HepG2 (cell line): ENCODE results near the gene C14orf93. TPM values are rescaled to one million over a fixed set of nuclear protein-coding genes. Genes with fewer than 3 reads are reported as not detected.
A peak's percentile ranks its signal among the peaks of the same experiment; 100 is the strongest.

Experiments
- ADNP ChIP-seq: sonication (generic); formaldehyde crosslinking; IDR thresholded peaks from 2 replicates; pipeline ENCODE4 v1.4.0; 2020; ENCODE audit warnings: missing genetic modification reagents
- ATAD3A ChIP-seq: sonication (generic); formaldehyde crosslinking; IDR thresholded peaks from 2 replicates; pipeline ENCODE4 v1.4.0; 2020; ENCODE audit warnings: missing genetic modification reagents
- CENPBD1 ChIP-seq: sonication (generic); formaldehyde crosslinking; IDR thresholded peaks from 2 replicates; pipeline ENCODE4 v1.8.0; 2022; ENCODE audit warnings: missing genetic modification reagents, low read depth, mild to moderate bottlenecking, borderline replicate concordance
- CREM ChIP-seq, 2 experiments: sonication (generic) in 1 of 2; formaldehyde crosslinking in 1 of 2; IDR thresholded peaks; 2 replicates each; pipeline versions ENCODE4 v1.4.0 to v1.6.1; 2016 to 2020; ENCODE audit warnings: antibody characterized with exemption in 1 of 2, mild to moderate bottlenecking in 1 of 2, missing genetic modification reagents in 1 of 2
- DPF2 ChIP-seq: sonication (generic); formaldehyde crosslinking; IDR thresholded peaks from 2 replicates; pipeline ENCODE4 v1.4.0; 2020; ENCODE audit warnings: mild to moderate bottlenecking, low read depth, missing genetic modification reagents, borderline replicate concordance
- FOXP4 ChIP-seq: sonication (generic); formaldehyde crosslinking; IDR thresholded peaks from 2 replicates; pipeline ENCODE4 v1.4.0; 2020; ENCODE audit warnings: missing genetic modification reagents
- GLI4 ChIP-seq: sonication (generic); formaldehyde crosslinking; IDR thresholded peaks from 2 replicates; pipeline ENCODE4 v1.5.1; 2020; ENCODE audit warnings: missing genetic modification reagents, mild to moderate bottlenecking, moderate library complexity, borderline replicate concordance
- KDM5A ChIP-seq: fragments of 200-600 bp; sonication (generic); IDR thresholded peaks from 2 replicates; pipeline ENCODE4 v1.7.0; 2018; ENCODE audit warnings: antibody characterized with exemption, mild to moderate bottlenecking, low read length, borderline replicate concordance
- KLF15 ChIP-seq: sonication (generic); formaldehyde crosslinking; IDR thresholded peaks from 2 replicates; pipeline ENCODE4 v1.8.1; 2023; ENCODE audit warnings: borderline replicate concordance, mild to moderate bottlenecking, inconsistent platforms, missing genetic modification reagents, mixed read lengths
- MXI1 ChIP-seq: IDR thresholded peaks from 3 replicates; pipeline ENCODE4 v1.6.1; 2012; ENCODE audit warnings: low read depth, low read length, inconsistent platforms, borderline replicate concordance
- POLR2A ChIP-seq, 2 experiments: IDR thresholded peaks; 2 replicates each; pipeline ENCODE4 v1.6.1; 2011; ENCODE audit warnings: low read depth in 2 of 2, low read length in 2 of 2, mild to moderate bottlenecking in 1 of 2, moderate library complexity in 1 of 2; ENCODE audit not compliant: insufficient read depth in 1 of 2
- PTBP1 ChIP-seq: fragments of 200-400 bp; formaldehyde crosslinking; IDR thresholded peaks from 2 replicates; pipeline ENCODE4 v1.6.1; 2018; ENCODE audit warnings: low read length, low read depth; ENCODE audit not compliant: poor library complexity, severe bottlenecking
- RFXANK ChIP-seq: IDR thresholded peaks from 2 replicates; pipeline ENCODE4 v1.6.1; 2016
- SNAPC5 ChIP-seq: sonication (generic); formaldehyde crosslinking; IDR thresholded peaks from 2 replicates; pipeline ENCODE4 v1.8.1; 2023; ENCODE audit warnings: mild to moderate bottlenecking, missing genetic modification reagents, borderline replicate concordance
- SOX13 ChIP-seq, 3 experiments: fragments of 450-650 bp in 1 of 3; sonication (generic) in 1 of 3; formaldehyde crosslinking in 1 of 3; IDR thresholded peaks in 2 of 3; conservative IDR thresholded peaks in 1 of 3; 2 replicates each; pipeline versions ENCODE4 v1.5.0 to v1.6.1; 2016 to 2020; ENCODE audit warnings: antibody characterized with exemption in 1 of 3, mild to moderate bottlenecking in 1 of 3, missing compliant biosample characterization in 1 of 3, missing genetic modification reagents in 1 of 3, moderate library complexity in 1 of 3
- TBL1XR1 ChIP-seq: fragments of 150-350 bp; IDR thresholded peaks from 2 replicates; pipeline ENCODE4 v1.6.1; 2014; ENCODE audit warnings: borderline replicate concordance, low read length; ENCODE audit not compliant: partially characterized antibody
- TBP ChIP-seq: sonication (generic); formaldehyde crosslinking; IDR thresholded peaks from 2 replicates; pipeline ENCODE4 v1.5.0; 2020; ENCODE audit warnings: missing genetic modification reagents
- THAP11 ChIP-seq: IDR thresholded peaks from 2 replicates; pipeline ENCODE4 v1.6.1; 2016; ENCODE audit warnings: missing biosample characterization, missing genetic modification reagents
- ZNF124 ChIP-seq: sonication (generic); formaldehyde crosslinking; IDR thresholded peaks from 2 replicates; pipeline ENCODE4 v1.4.0; 2020; ENCODE audit warnings: missing genetic modification reagents
- ZNF225 ChIP-seq: sonication (generic); formaldehyde crosslinking; IDR thresholded peaks from 2 replicates; pipeline ENCODE4 v1.4.0; 2020; ENCODE audit warnings: mild to moderate bottlenecking, missing genetic modification reagents
- ZNF274 ChIP-seq: sonication (generic); formaldehyde crosslinking; IDR thresholded peaks from 2 replicates; pipeline ENCODE4 v1.5.1; 2020; ENCODE audit warnings: mild to moderate bottlenecking, missing genetic modification reagents
- ZNF329 ChIP-seq: sonication (generic); formaldehyde crosslinking; IDR thresholded peaks from 2 replicates; pipeline ENCODE4 v1.9.0; 2021; ENCODE audit warnings: low read depth, mild to moderate bottlenecking, missing genetic modification reagents
- ZNF367 ChIP-seq: sonication (generic); formaldehyde crosslinking; IDR thresholded peaks from 2 replicates; pipeline ENCODE4 v1.4.0; 2020; ENCODE audit warnings: missing genetic modification reagents, borderline replicate concordance
- ZNF496 ChIP-seq: sonication (generic); formaldehyde crosslinking; IDR thresholded peaks from 2 replicates; pipeline ENCODE4 v1.8.1; 2023; ENCODE audit warnings: mild to moderate bottlenecking, moderate library complexity, missing genetic modification reagents; ENCODE audit not compliant: insufficient replicate concordance
- ZNF790 ChIP-seq: sonication (generic); formaldehyde crosslinking; IDR thresholded peaks from 2 replicates; pipeline ENCODE4 v1.8.0; 2022; ENCODE audit warnings: missing genetic modification reagents, mild to moderate bottlenecking, borderline replicate concordance
- polyA plus RNA-seq, 8 experiments: library from polyadenylated mRNA; depleted of rRNA in 3 of 8; stranded (reverse) in 7 of 8; unstranded in 1 of 8; fragments of >200 nt; fragmentation: Illumina TruSeq in 4 of 8; extraction: Trizol in 4 of 8; gene quantifications; 2 replicates each; pipeline versions ENCODE4 v1.2.1 to v1.2.3, GENCODE V29; 2011 to 2016; ENCODE audit warnings: low read depth in 4 of 8, missing spikeins in 1 of 8, mixed read lengths in 1 of 8; ENCODE audit not compliant: insufficient read depth in 1 of 8
- total RNA-seq, 5 experiments: library from RNA; depleted of rRNA; stranded (reverse); fragments of >200 nt; fragmentation: Illumina TruSeq; extraction: Trizol; gene quantifications; 2 replicates each; pipeline ENCODE4 v1.2.3, GENCODE V29; 2016; ENCODE audit warnings: low read depth in 1 of 5
- TF ChIP-seq, protein P1 (sequence below): sonication (generic); formaldehyde crosslinking; IDR thresholded peaks from 2 replicates; pipeline ENCODE4 v1.5.0; 2020; ENCODE audit warnings: missing genetic modification reagents, mild to moderate bottlenecking, borderline replicate concordance
- TF ChIP-seq, protein P2 (sequence below): sonication (generic); formaldehyde crosslinking; IDR thresholded peaks from 2 replicates; pipeline ENCODE4 v1.5.0; 2020; ENCODE audit warnings: missing genetic modification reagents, mild to moderate bottlenecking, borderline replicate concordance

The C14orf93 gene
- total and polyA plus RNA-seq, 2 of the 13 experiments (the other 11 are each of a cell fraction or from before 2014, with no cell fraction given): 11.4 to 22.5 TPM

- TF ChIP-seq, protein P1, sequence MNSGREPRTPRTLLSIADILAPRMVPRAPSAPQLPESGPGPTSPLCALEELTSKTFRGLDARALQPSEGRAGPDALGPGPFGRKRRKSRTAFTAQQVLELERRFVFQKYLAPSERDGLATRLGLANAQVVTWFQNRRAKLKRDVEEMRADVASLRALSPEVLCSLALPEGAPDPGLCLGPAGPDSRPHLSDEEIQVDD (CRISPR knock-in tag): no peak
- no peak for TF ChIP-seq KDM5A
- TF ChIP-seq MXI1: no peak
- TF ChIP-seq TBP (CRISPR knock-in tag): no peak
- TF ChIP-seq POLR2A (IDR thresholded peaks at IDR 0.05; ENCODE audit: insufficient read depth in 1 of 2, low read depth in 2 of 2, low read length in 2 of 2): peak in 1 of 2 experiments; percentile 43; a peak in 1 of 4 replicates
- no peak for TF ChIP-seq ZNF367
- TF ChIP-seq, protein P2, sequence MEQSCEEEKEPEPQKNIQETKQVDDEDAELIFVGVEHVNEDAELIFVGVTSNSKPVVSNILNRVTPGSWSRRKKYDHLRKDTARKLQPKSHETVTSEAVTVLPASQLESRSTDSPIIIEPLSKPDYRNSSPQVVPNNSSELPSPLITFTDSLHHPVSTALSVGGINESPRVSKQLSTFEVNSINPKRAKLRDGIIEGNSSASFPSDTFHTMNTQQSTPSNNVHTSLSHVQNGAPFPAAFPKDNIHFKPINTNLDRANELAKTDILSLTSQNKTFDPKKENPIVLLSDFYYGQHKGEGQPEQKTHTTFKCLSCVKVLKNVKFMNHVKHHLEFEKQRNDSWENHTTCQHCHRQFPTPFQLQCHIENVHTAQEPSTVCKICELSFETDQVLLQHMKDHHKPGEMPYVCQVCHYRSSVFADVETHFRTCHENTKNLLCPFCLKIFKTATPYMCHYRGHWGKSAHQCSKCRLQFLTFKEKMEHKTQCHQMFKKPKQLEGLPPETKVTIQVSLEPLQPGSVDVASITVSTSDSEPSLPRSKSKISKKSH (CRISPR knock-in tag): no peak
- no peak for TF ChIP-seq ZNF790 (CRISPR knock-in tag)
- no peak for TF ChIP-seq ZNF329 (CRISPR knock-in tag)
- TF ChIP-seq CREM (IDR thresholded peaks at IDR 0.05): no peak
- TF ChIP-seq CREM (CRISPR knock-in tag; IDR thresholded peaks at IDR 0.05): no peak
- TF ChIP-seq ATAD3A (CRISPR knock-in tag): peak; percentile 89; the same call in 1 of the 2 replicates
- no peak for TF ChIP-seq ZNF124 (CRISPR knock-in tag)
- TF ChIP-seq THAP11: no peak
- TF ChIP-seq FOXP4: no peak
- TF ChIP-seq CENPBD1 (CRISPR knock-in tag): no peak
- TF ChIP-seq ADNP (CRISPR knock-in tag): no peak
- no peak for TF ChIP-seq PTBP1
- TF ChIP-seq ZNF496 (CRISPR knock-in tag): no peak
- no peak for TF ChIP-seq RFXANK (CRISPR knock-in tag)
- no peak for TF ChIP-seq ZNF274 (CRISPR knock-in tag)
- no peak for TF ChIP-seq KLF15 (CRISPR knock-in tag)
- TF ChIP-seq ZNF225 (CRISPR knock-in tag): no peak
- TF ChIP-seq SOX13 (IDR thresholded peaks at IDR 0.05): no peak
- TF ChIP-seq SOX13 (CRISPR knock-in tag; conservative IDR thresholded peaks at IDR 0.05 in 1 of 2, IDR thresholded peaks at IDR 0.05 in 1 of 2): 0 out of 4 replicates have a peak, but pooled peaks of 1 of the 2 experiments have one; percentile 7
- TF ChIP-seq TBL1XR1: no peak
- TF ChIP-seq DPF2 (CRISPR knock-in tag): 0 out of 2 replicates have a peak, but pooled peaks have one; percentile 41
- TF ChIP-seq GLI4 (CRISPR knock-in tag): no peak
- no peak for TF ChIP-seq SNAPC5
Measured at GRCh38 chr14:23033251-23033727, 23.3 kb upstream of the C14orf93 start (continued).
